K562 (cell line): ENCODE data around the gene LTBP1. TPM values are rescaled to one million over a fixed set of nuclear protein-coding genes. Genes with fewer than 3 reads are reported as not detected.

Experiments
- ATAC-seq: fragments of 200-7000 bp; cut with Tn5 transposase; 3 replicates; pipeline ENCODE4 v1.9.1; 2020; ENCODE audit warnings: moderate library complexity
- BruUV-seq: library from RNA; stranded (reverse); fragments of 400-500 nt; replicated peaks from 2 replicates; lab custom pipeline; 2021; lab: Mats Ljungman, UMichigan
- CTCF ChIA-PET: fragments of 300-600 bp; formaldehyde crosslinking; extraction: SDS; loops from one replicate; lab custom pipeline; 2021; ENCODE audit warnings: low intra/inter-chr PET ratio; lab: Yijun Ruan, JAX
- POLR2A ChIA-PET: fragments of 300-600, 350-650 bp; sonication (Branson Sonifier 250); formaldehyde crosslinking; extraction: SDS; loops from one replicate; lab custom pipeline; 2021; ENCODE audit warnings: antibody characterized with exemption, inconsistent platforms; lab: Yijun Ruan, JAX
- DNase-seq, 4 experiments: peaks; one replicate each; pipeline versions ENCODE4 v3.0.0 to v3.0.0-alpha.2; 2011 to 2018; ENCODE audit warnings: low spot score in 3 of 4, mixed read lengths in 3 of 4; ENCODE audit errors: extremely low read depth in 1 of 4
- FAIRE-seq: peaks from 2 replicates; lab custom pipeline; 2011; peaks lifted over from hg19 to GRCh38; lab: Jason Lieb, UNC
- H2AFZ ChIP-seq: 2 replicates; pipeline ENCODE4 v1.6.0; 2011; ENCODE audit warnings: low read depth, low read length, control low read depth, inconsistent platforms
- H3K27ac ChIP-seq: fragments of 200-600 bp; 3 replicates; pipeline ENCODE4 v1.8.0; 2011; ENCODE audit warnings: low read depth, mild to moderate bottlenecking, control low read depth, inconsistent platforms, low read length, moderate library complexity, mixed read lengths; ENCODE audit errors: extremely low read depth
- H3K27me3 ChIP-seq, 2 experiments: fragments of 300-600 bp in 1 of 2; 2 replicates in 1 of 2; 3 replicates in 1 of 2; pipeline versions ENCODE4 v1.6.0 to v1.8.0; 2011; ENCODE audit warnings: inconsistent platforms in 2 of 2, low read length in 2 of 2, mild to moderate bottlenecking in 1 of 2, mixed read lengths in 1 of 2, moderate library complexity in 1 of 2; ENCODE audit not compliant: control insufficient read depth in 2 of 2, insufficient read depth in 2 of 2
- H3K36me3 ChIP-seq: fragments of 300-600 bp; 3 replicates; pipeline ENCODE4 v1.8.0; 2011; ENCODE audit warnings: mild to moderate bottlenecking, low read length, inconsistent platforms; ENCODE audit not compliant: control insufficient read depth, insufficient read depth
- H3K4me1 ChIP-seq, 2 experiments: fragments of 200-600 bp in 1 of 2; replicated peaks in 1 of 2; 2 replicates in 1 of 2; 3 replicates in 1 of 2; pipeline versions ENCODE4 v1.5.1 to v1.8.0; 2011; ENCODE audit warnings: inconsistent platforms in 2 of 2, low read length in 2 of 2, mild to moderate bottlenecking in 1 of 2, mixed read lengths in 1 of 2, moderate library complexity in 1 of 2; ENCODE audit not compliant: control insufficient read depth in 2 of 2, insufficient read depth in 2 of 2
- H3K4me2 ChIP-seq: 2 replicates; pipeline ENCODE4 v1.6.1; 2011; ENCODE audit warnings: low read length, control low read depth, inconsistent platforms, mixed read lengths; ENCODE audit not compliant: insufficient read depth
- H3K4me3 ChIP-seq: fragments of 200-600 bp; sonication (generic), shearing (Covaris generic); 2 replicates; pipeline ENCODE4 v1.5.1; 2016; ENCODE audit warnings: control low read depth, inconsistent platforms
- H3K79me2 ChIP-seq: fragments of 200-600 bp; 3 replicates; pipeline ENCODE4 v1.8.0; 2011; ENCODE audit warnings: low read length, inconsistent platforms; ENCODE audit not compliant: control insufficient read depth, insufficient read depth
- H3K9ac ChIP-seq, 2 experiments: 2 replicates each; pipeline versions ENCODE4 v1.6.0 to v1.6.1; 2011; ENCODE audit warnings: low read depth in 2 of 2, low read length in 2 of 2, control low read depth in 1 of 2, inconsistent platforms in 1 of 2, mild to moderate bottlenecking in 1 of 2, mixed read lengths in 1 of 2; ENCODE audit not compliant: insufficient read depth in 1 of 2
- H3K9me1 ChIP-seq: one replicate; pipeline ENCODE4 v1.6.0; 2011; ENCODE audit warnings: inconsistent platforms, mild to moderate bottlenecking, low read length, moderate library complexity; ENCODE audit not compliant: control insufficient read depth, insufficient read depth
- H3K9me3 ChIP-seq: replicated peaks from 2 replicates; pipeline ENCODE4 v1.5.1; 2011; ENCODE audit warnings: low read depth, low read length, inconsistent platforms; ENCODE audit not compliant: control insufficient read depth, insufficient read depth
- H4K20me1 ChIP-seq: replicated peaks from 2 replicates; pipeline ENCODE4 v1.6.1; 2011; ENCODE audit warnings: low read length, inconsistent platforms, mixed read lengths; ENCODE audit not compliant: control insufficient read depth, insufficient read depth
- RUNX1 ChIP-seq: sonication (generic); IDR thresholded peaks from 2 replicates; pipeline ENCODE4 v1.6.1; 2016; ENCODE audit warnings: antibody characterized with exemption, low read depth
- SP1 ChIP-seq: sonication (generic); formaldehyde crosslinking; IDR thresholded peaks from 2 replicates; pipeline ENCODE4 v1.8.1; 2022; ENCODE audit warnings: mild to moderate bottlenecking, missing genetic modification reagents
- SUPT5H ChIP-seq: fragments of 450-650 bp; IDR thresholded peaks from 2 replicates; pipeline ENCODE4 v1.6.1; 2016
- U2AF2 ChIP-seq: fragments of 200-400 bp; formaldehyde crosslinking; optimal IDR thresholded peaks from 2 replicates; pipeline ENCODE3; 2017; ENCODE audit warnings: low read depth, mild to moderate bottlenecking, low read length
- ZNF79 ChIP-seq: fragments of 250-450 bp; sonication (Bioruptor Pico); IDR thresholded peaks from 2 replicates; pipeline ENCODE4 v1.4.0; 2020; ENCODE audit warnings: low read depth, mild to moderate bottlenecking, moderate library complexity
- WGBS: fragments of 100-300 bp; shearing (Covaris generic); methylation state at CpG from one replicate; pipeline ENCODE4 v1.1.6; 2016; ENCODE audit warnings: low coverage, mixed read lengths; ENCODE audit not compliant: insufficient coverage; ENCODE audit errors: missing lambda C conversion rate; 5-methylcytosine and 5-hydroxymethylcytosine counted together
- in situ Hi-C: fragments of 300-500 bp; cut with MboI; formaldehyde crosslinking; loops from 4 replicates; pipeline ENCODE4 v1.15.0; 2018; ENCODE audit warnings: inconsistent platforms, mixed read lengths
- intact Hi-C: fragments of 100-400 bp; cut with micrococcal nuclease; formaldehyde crosslinking; loops from 2 replicates; pipeline ENCODE4 v1.14.2; 2022
- polyA plus RNA-seq, 8 experiments: library from polyadenylated mRNA; depleted of rRNA in 4 of 8; stranded (reverse) in 5 of 8; unstranded in 3 of 8; fragments of >200 nt; fragmentation: Nextera tagmentation in 2 of 8; fragmentation: Illumina TruSeq in 1 of 8; extraction: Ambion mirVana in 2 of 8; extraction: Trizol in 1 of 8; gene quantifications; 2 replicates each; pipeline versions ENCODE4 v1.2.1 to v1.2.3, GENCODE V29; 2011 to 2014; ENCODE audit warnings: inconsistent platforms in 1 of 8, missing spikeins in 1 of 8
- total RNA-seq, 7 experiments: library from RNA; depleted of rRNA in 6 of 7; stranded (reverse); fragments of >200 nt in 6 of 7; fragmentation: Illumina TruSeq in 2 of 7; extraction: Trizol in 2 of 7; gene quantifications; 2 replicates each; pipeline versions ENCODE4 v1.2.1 to v1.2.3, GENCODE V29; 2011 to 2021; ENCODE audit warnings: low replicate concordance in 1 of 7
- TF ChIP-seq, protein P1 (sequence below): IDR thresholded peaks from 3 replicates; pipeline ENCODE4 v1.6.1; 2011; ENCODE audit warnings: borderline replicate concordance, mild to moderate bottlenecking; ENCODE audit not compliant: insufficient read length, insufficient read depth

Gene LTBP1
- total and polyA plus RNA-seq, 9 of the 15 experiments (the other 6 are each of a cell fraction or from before 2014, with no cell fraction given) = 3.6 to 16.4 (median 8.5) TPM

DNA sequence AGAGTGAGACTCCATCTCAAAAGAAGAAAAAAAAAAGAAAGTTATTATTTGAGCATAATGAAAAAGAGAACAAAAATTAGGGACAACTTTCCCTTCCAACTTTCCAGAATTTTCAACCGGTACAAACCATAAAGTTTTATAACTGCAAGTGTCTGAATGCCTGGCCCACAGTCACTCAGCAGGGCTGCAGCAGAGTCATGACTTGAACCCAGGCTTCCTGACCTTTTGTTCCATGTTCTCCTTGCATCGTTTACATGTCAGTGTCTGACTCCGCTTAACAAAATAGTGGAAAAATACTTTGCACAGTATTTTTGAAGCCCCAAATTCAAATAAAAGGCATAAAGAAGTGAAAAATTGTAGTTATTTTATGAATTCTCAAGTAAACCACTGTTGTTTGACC is 82.7 kb downstream of the LTBP1 start:
- Histone ChIP-seq H4K20me1 (no peaks in the 10 kb centered on the region), H2AFZ (no peak overlapping the region), H3K27me3 (no peaks in the 10 kb centered on the region), H3K36me3 (no peaks in the 10 kb centered on the region), H3K9me3 (peaks cover 6% of the 10 kb centered on the region; the same call in 1 of the 2 replicates), H3K4me1 (peaks cover 0 to under 1% of the 10 kb centered on the region in 2 experiments; a peak in 2 of 5 replicates), H3K4me2 (no peak overlapping the region), H3K4me3 (no peak overlapping the region), H3K27ac (no peak overlapping the region), H3K79me2 (no peaks in the 10 kb centered on the region), H3K9me1 (no peaks in the 10 kb centered on the region), H3K9ac (no peak overlapping the region)
- DNase-seq (no peak), FAIRE-seq (no peak), ATAC-seq (no peak)
- in situ Hi-C loops = loop anchor here (5.0 kb wide), 1 partner anchor 252 kb away; no protein-coding TSS in a partner anchor
- BruUV-seq = no TSS peak
- CTCF ChIA-PET = no interaction called here
- POLR2A ChIA-PET = interaction anchor here (1.2 kb wide), 1 partner anchor 14 kb away, joined by 6 read pairs; no protein-coding TSS in a partner anchor
- 44% methylated on average over 3 of the region's 3 CpGs for WGBS
- TF ChIP-seq SUPT5H (no peak), U2AF2 (no peak), RUNX1 (no peak), ZNF79 (CRISPR knock-in tag) (no peak), SP1 (CRISPR knock-in tag) (no peak)
- TF ChIP-seq, protein P1, sequence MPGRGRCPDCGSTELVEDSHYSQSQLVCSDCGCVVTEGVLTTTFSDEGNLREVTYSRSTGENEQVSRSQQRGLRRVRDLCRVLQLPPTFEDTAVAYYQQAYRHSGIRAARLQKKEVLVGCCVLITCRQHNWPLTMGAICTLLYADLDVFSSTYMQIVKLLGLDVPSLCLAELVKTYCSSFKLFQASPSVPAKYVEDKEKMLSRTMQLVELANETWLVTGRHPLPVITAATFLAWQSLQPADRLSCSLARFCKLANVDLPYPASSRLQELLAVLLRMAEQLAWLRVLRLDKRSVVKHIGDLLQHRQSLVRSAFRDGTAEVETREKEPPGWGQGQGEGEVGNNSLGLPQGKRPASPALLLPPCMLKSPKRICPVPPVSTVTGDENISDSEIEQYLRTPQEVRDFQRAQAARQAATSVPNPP = no peak
- intact Hi-C loops = no loop called here
